ELF-1 (cell line): ENCODE measurements around the gene RPL10A.
"Not testable (repeated sequence)": the region's sequence is repeated elsewhere in the genome, so short reads cannot be mapped to it uniquely, and the experiment has no call there.

Source experiments
- DNase-seq: peaks from one replicate; pipeline ENCODE4 v3.0.0-alpha.2; 2016; ENCODE audit warnings: low read depth, low spot score

RPL10A gene

DNA sequence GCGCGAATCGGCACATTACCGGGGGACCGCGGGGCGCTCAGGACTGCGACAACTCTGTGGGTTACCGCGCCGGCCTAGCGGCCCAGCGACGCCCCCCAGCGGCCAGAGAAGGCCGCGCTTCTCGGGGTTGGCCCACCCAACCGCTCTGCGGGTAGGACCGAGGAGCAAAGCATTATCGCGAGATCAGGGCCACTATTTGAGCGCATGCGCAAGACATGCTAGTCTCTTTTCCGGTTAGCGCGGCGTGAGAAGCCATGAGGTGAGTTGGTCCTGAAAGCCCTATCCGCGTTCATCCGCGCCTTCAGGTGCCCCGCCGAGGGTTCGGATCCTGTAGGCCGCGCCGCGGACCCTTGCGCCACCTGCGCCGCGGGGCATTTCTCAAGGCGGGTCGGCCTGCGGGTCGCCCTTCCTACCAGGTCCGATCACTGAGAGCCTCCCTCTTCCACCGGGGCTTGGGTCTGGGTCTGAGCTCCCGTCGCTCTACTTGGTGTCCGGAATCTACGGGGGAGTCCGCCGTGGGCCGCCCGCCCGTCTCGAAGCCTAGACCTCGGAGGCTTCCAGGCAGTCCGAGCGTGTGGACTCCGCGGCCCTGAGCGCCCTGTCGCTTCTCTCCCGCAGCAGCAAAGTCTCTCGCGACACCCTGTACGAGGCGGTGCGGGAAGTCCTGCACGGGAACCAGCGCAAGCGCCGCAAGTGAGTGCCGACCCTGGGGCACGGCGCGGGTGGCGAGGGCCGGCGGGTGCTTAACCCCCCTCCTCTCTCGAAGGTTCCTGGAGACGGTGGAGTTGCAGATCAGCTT is at the start of gene RPL10A:
Gene RPL10A (plus strand): TSS at position 221 of the 799 bp plus-strand sequence. CDS start 34 bp downstream, at position 255.
- peak; percentile 97 for DNase-seq

DNA sequence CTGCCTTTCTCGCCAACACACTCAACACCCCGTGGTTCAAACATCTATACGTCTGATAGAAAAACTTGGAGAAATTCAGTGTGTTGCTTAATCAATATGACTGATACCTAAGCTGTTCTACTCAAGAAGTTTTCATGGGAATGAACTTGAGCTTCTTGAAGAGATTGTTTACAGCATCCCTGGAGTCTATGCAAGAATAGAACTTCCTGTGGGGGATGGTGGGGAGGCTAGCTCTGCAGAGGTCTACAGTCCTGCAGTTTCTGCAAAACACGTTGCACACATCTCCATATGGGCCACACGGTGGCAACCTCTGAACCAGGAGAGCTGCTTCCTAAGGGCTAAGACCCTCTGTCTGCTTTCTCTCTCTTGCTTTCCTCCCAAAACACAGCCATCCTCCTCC is 48.8 kb upstream of the RPL10A start:
- peak; percentile 53 for DNase-seq

DNA sequence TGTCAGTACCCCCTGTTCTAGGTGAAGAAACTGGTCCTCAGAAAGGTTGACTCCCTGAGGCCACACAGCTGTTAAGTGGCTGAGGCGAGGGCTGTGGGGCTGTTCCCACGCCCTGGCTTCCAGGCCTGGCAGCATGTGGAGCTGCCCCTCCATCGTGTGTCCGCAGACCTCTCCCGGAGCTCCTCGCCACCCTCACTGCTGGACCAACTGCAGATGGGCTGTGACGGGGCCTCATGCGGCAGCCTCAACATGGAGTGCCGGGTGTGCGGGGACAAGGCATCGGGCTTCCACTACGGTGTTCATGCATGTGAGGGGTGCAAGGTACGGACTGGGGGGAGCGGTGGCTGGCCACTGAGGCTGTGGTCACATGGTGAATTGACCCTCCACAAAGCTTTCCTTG is 48.2 kb upstream of the RPL10A start:
- DNase-seq = no peak

DNA sequence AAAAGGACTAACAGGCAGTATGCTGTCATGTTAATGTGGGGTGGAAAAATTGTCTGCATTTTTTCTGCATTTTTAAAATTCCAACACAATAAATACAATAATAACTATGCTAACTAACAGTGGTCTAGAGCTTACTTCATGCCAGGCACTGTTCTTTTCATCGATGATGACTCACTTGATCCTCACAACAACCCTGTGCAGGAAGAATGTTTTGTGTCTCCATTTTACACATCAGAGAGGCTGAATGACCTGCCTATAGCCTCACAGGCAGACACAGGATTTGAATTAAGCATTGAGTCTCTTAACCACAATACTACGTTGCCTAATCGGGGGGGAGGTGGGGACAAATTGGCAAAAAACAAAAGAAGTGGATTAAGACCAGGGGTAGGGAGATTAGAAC is 42.9 kb upstream of the RPL10A start:
- DNase-seq = no peak

DNA sequence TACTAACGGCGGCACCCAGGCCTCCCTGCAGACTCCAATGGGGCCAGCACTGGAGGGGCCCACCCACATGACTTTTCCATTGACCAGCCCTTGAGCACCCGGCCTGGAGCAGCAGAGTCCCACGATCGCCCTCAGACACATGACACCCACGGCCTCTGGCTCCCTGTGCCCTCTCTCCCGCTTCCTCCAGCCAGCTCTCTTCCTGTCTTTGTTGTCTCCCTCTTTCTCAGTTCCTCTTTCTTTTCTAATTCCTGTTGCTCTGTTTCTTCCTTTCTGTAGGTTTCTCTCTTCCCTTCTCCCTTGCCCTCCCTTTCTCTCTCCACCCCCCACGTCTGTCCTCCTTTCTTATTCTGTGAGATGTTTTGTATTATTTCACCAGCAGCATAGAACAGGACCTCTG is 42.1 kb upstream of the RPL10A start:
- no peak for DNase-seq

DNA sequence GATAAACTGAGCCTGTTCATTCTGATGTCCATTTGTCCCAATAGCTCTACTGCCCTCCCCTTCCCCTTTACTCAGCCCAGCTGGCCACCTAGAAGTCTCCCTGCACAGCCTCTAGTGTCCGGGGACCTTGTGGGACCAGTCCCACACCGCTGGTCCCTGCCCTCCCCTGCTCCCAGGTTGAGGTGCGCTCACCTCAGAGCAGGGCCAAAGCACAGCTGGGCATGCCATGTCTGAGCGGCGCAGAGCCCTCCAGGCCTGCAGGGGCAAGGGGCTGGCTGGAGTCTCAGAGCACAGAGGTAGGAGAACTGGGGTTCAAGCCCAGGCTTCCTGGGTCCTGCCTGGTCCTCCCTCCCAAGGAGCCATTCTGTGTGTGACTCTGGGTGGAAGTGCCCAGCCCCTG is 40.8 kb upstream of the RPL10A start:
- DNase-seq = no peak

DNA sequence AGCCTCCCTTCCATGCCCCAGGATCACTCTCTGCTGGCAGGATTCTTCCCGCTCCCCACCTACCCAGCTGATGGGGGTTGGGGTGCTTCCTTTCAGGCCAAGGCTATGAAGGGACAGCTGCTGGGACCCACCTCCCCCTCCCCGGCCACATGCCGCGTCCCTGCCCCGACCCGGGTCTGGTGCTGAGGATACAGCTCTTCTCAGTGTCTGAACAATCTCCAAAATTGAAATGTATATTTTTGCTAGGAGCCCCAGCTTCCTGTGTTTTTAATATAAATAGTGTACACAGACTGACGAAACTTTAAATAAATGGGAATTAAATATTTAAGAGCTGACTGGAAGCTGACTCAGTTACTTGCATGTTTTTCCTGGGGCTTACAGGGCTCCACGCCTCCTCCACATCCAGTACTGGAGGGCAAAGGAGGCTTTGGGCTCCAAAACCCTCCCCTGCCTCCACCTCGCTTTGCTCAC is 40.3 kb upstream of the RPL10A start:
- no peak for DNase-seq

DNA sequence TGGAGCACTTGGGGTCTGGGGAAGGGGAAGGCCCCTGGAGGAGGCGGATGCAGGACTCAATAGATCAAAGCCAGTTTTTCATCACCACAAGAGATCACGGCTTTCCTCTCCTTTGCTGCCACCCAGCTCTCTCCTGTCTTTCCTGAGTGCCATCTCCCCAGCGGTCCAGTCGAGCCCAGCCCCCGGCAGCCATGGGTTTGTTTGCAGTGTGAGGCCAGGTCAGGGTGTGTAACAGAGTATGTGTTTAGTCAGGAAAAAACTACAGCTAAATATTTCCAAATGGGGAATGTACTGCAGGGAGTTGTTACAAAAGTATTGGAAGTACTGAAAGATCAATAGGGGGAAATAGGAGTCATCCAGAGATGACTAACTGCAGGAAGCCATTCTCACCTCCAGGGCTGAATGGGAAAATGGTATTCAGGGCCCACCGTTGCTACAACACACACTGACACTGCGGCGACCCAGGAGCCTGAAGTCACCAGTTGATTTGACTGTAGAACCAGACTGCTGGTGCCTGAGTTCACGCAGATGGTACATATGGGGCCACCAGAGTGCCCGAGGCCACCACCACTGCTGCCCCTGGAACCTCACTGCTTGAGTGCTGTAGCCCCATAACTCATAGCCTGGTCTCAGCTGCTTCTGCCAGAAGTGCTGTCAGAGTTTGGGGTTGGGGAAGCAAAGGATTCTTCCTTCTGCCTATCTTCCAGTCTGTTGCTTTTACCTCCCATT is 39.6 kb upstream of the RPL10A start:
- no peak for DNase-seq

DNA sequence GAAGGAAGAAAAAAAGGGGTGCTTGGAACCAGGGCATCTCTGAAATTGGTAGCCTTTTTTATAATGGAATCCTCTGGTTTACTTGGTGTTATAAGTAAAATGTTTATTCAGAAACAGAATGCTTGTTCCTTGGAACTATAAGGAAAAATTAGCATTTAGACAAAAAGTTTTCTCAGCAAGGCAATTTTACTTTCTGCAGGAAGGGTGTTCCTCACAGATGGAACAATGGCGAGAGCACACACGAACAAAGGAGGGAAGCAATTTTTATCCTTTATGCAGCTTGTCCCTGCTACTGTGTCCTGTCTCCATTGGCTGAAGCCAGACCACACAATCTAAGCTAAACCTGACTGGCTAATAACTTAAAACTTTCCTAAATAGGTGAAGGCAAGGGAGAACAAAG is 38.7 kb upstream of the RPL10A start:
- DNase-seq = no peak

DNA sequence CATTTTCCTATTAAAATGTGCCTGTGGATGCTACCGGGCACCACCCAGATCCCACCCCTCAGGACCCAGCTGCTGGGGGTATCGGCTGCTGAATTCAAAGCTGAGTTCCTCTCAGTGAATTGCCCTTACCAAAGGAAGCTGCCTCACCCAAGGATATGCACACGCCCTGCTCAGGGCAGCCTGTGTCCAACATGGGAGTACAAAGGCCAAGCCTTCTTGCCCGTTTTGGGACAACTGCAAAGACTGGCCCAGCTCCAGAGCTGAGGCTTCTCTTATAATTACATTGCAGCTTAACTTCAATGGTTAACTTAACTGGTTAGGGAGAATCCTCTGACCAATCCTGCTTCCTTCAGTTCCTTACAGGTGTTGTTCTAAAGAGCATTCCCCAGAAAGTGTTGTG is 35.9 kb upstream of the RPL10A start:
- DNase-seq = no peak

DNA sequence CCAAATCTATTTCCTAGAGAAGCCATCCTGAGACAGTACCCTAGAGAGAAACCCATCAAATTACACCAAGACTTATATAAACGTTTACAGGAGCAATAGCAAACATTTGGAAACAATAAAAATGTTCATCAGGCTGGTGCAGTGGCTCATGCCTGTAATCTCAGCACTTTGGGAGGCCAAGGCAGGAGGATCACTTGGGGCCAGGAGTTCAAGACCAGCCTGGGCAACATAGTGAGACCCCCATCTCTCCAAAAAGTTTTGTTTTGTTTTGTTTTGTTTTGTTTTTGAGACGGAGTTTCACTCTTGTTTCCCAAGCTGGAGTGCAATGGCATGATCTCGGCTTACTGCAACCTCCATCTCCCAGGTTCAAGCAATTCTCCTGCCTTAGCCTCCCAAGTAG is 35.5 kb upstream of the RPL10A start:
- DNase-seq = not testable (repeated sequence)

DNA sequence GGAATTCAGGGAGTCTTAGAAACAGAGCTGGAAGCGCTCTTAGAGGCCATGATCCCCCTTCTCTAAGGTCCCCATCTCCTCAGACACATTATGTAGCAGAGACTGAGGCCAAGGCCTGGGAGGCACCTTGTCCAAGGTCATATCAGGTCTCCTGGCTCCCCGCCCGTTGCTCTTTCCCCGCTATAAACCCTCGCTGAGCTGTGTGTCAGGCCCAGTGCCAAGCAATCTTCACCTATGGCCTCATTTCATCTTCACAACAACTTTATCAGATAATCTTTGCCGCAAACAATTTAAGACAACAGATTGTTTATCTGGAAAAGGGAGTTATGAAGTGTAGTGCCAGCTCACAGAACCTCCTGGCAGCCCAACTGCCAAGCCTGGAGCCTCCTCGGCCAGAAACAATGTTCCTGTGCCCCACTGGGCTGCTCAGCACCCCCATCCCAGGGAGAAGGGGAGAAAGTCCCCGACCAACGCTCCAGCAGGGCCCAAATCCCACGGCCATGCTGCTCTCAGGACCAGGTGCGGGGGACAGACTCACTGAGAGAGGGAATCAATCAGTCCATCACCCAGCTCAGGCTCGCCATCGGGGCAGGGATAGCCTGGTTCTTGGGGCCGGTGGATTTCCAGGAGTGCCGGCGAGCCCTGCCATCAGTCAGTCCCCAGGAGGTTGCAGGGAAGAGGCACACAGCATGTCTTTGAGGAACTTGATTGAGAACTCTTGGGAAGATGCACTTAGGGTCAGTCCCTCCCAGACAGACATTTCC is 32.9 kb upstream of the RPL10A start:
- no peak for DNase-seq

DNA sequence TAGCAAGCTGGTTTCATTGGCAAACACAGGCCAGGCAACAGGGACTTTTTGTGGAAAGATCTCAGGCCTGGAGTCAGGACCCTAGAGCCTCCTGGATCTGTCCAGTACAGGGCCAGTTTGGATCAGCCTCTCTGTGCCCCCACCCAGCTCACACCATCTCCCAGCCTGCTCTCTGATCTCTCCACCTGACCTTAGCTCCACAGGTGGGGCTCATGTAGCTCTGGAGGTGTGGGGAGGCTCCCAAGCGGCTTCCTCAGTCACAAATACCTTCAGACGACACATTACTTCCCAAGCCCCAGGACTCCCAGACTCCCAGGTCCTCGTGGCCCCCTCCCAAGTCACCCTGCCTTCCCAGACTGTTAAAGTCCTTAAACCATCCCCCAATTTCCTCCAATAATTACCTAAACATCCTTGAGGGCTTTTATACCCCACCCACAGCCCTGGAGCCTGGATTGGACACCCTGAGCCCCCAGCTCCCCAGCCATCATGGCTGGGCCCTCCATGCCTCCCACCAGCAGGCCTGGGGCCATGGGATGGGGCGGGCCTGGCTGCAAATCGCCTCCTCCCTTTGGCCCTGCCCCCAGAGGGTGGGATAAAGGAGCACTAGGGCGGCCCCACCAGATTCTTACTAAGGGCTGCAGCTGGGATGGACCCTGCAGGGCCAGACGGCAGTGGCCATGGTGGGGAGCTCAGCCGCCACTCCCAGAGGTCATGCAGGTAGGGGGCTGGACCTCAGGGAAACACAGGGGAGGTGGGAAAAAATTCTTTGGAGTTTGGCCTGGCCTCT is 31.9 kb upstream of the RPL10A start:
- DNase-seq = peak; percentile 67

DNA sequence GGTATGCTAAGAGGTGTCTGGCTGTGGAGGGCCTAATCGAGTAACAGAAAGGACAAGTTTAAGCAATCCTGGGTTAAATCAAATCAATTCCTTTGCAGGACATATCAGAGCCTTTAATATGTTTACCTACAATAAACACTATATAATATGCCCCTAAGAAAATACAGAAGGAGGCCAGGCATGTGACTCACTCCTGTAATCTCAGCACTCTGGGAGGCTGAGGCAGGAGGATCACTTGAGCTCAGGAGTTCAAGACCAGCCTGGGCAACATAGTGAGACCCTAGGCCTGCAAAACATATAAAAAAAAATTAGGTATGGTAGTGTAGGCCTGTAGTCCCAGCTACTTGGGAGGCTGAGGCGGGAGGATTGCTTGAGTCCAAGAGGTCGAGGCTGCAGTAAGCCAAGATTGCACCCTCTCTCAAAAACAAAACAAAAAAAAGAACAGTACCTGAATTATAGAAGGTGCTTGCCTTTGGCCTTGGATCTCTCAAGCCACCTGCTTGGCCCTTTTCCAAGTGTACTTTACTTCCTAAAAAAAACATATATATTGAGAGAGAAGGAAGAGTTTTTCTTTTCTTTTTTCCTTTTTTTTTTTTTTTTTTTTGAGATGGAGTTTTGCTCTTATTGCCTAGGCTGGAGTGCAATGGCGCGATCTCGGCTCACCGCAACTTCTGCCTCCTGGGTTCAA is 29.7 kb upstream of the RPL10A start:
- not testable (repeated sequence) for DNase-seq

DNA sequence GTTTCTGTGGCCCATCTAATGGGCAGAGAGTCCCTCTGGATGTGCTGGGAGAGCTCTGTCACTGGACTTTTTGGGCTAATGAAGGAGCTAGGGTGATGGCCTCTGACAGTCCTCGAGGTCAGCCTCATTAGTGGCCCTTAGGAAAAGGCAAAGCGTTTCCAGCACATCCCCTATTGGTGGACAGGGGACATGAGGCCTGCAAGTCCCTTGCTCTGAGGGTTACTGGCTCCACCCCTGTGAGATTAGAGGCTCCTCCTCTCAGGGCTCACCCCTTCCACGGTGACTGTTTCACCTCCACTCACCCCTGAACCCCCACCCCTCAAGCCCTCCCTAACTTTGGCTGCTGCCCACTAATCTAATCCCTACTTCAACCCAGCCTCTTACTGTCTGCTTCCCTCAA is 28.9 kb upstream of the RPL10A start:
- no peak for DNase-seq

DNA sequence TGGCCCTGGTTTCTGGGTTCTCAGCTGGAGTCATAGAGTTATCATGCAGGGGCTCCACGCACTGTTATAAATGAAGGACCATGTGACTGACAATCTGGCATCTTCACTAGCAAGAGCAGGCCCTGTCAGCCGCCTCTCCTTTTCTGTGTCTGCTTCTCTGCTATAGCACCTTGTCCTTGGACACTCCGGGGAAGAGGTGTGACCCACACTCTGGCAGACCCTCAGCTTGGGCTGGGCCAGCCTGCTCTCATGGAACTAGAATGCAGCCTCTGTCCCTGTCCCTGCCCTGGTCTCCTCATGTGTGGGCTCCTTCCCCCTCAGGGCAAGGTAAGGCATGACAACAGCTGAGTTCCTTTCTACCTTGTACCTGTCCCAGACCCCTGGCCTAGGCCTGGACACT is 27.0 kb upstream of the RPL10A start:
- DNase-seq = no peak

DNA sequence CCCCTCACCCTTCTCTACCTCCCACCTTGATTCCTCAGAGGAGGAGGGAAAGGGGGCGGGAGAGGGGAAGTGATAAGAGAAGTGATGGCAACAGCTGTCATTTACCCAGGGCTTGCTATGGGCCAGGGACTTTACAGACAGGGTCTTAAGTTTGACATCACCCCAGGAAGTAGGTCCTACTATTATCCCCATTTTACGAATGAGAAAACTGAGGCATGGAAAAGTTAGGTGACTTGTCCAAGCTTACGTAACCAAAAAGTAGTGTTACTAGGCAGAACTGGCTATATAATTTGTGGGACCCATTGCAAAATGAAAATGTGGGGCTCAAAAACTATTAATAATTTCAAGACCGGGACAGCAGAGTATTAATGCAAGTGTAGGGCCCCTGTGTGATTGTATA is 26.6 kb upstream of the RPL10A start:
- no peak for DNase-seq

DNA sequence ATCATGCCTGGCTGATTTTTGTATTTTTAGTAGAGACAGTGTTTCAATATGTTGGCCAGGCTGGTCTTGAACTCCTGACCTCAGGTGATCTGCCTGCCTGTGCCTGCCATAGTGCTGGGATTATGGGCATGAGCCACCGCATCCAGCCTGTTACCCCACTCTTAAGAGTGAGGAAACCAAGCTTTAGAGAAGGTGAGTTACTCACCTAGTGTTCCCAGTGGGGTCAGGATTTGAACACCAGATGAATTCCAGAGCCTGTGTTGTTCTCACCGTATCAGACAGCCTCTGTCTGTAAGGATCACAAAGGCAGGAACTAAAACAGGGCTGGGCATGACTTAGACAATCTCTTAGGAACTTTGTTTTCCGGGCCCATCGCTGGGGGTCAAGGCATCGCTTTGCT is 25.5 kb upstream of the RPL10A start:
- no peak for DNase-seq

DNA sequence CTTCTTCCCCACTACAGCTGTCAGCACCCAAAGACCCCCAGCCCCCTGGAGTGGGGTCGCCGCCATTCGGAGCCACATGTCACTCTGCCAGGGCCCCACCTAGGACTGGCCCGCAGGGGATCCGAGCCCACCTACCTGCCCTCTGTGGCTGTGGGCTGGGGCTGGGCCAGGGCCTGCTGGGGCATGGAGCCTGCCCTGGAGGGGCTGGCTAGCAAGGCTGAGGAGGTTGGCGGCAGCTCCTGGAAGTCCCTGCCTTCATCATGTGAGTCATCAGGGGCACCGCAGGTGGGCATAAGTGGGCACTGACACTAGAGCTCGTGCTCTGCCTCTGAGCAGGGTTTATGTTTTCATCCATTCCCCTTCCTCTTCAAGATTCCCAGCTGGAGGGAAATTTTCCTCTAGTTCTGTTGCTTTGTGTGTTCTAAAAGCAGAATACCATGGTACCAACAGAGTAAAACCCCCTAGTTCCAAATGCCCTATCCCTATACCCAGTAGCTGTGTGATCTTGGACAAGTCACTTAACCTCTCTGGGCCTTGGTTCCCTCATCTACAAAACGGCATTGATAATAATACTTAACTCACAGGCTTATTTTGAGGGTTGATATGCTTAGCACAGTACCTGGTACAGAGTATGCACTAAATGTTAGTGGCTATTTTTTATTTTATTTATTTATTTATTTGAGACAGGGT is 24.7 kb upstream of the RPL10A start:
- no peak for DNase-seq

DNA sequence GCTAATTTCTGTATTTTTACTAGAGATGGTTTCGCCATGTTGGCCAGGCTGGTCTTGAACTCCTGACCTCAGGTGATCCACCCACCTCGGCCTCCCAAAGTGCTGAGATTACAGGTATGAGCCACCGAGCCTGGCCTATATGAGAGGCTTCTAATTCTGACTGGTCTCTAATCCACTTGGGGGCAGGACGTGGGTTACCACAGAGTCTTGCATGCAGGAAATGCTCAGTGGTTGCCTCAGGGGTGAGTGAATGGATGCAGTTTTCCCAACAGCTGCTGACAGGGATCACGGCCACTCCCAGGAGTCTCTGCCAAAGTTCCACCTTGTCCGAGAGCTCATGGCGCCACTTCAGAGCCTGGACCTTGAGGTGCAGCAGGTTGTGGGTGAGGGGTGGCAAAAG is 22.5 kb upstream of the RPL10A start:
- DNase-seq = no peak
